HG03280 (cell line): ENCODE data around the gene TERT.
"Not testable (repeated sequence)": the region's sequence is repeated elsewhere in the genome, so short reads cannot be mapped to it uniquely, and the experiment has no call there.

Experiments used
- ATAC-seq: cut with Tn5 transposase; IDR thresholded peaks from one replicate; pipeline ENCODE4 v1.9.1; 2021; ENCODE audit warnings: mild to moderate bottlenecking, moderate library complexity; ENCODE audit not compliant: unreplicated experiment

Gene TERT

GRCh38 chr5:1297243-1297642 lies 2.4 kb upstream of the TERT start:
- ATAC-seq = no peak

GRCh38 chr5:1295650-1296037 lies 776 bp upstream of the TERT start:
- ATAC-seq = no peak

- peak; percentile 18 for ATAC-seq
These were observed 548 bp downstream of the TERT start for GRCh38 chr5:1294206-1294834.

GRCh38 chr5:1293416-1294205 lies 1.3 kb downstream of the TERT start:
- no peak for ATAC-seq

GRCh38 chr5:1292846-1293415 lies 1.9 kb downstream of the TERT start:
- ATAC-seq = no peak

- no peak for ATAC-seq
These were observed 2.7 kb downstream of the TERT start for GRCh38 chr5:1292139-1292538.

GRCh38 chr5:1291611-1292080 lies 3.2 kb downstream of the TERT start:
- no peak for ATAC-seq

GRCh38 chr5:1290956-1291355 lies 3.9 kb downstream of the TERT start:
- ATAC-seq = not testable (repeated sequence)

- not testable (repeated sequence) for ATAC-seq
These were observed 5.3 kb downstream of the TERT start for GRCh38 chr5:1289559-1289958.

GRCh38 chr5:1288439-1289335 lies 6.2 kb downstream of the TERT start:
- no peak for ATAC-seq

- no peak for ATAC-seq
These were observed 9.0 kb downstream of the TERT start for GRCh38 chr5:1285883-1286291.

GRCh38 chr5:1285141-1285540 lies 9.7 kb downstream of the TERT start:
- no peak for ATAC-seq

GRCh38 chr5:1284336-1284970 lies 10.4 kb downstream of the TERT start:
- ATAC-seq = not testable (repeated sequence)

- ATAC-seq = not testable (repeated sequence)
These were observed 11.2 kb downstream of the TERT start for GRCh38 chr5:1283729-1284041.

GRCh38 chr5:1282993-1283728 lies 11.7 kb downstream of the TERT start:
- not testable (repeated sequence) for ATAC-seq

GRCh38 chr5:1282131-1282992 lies 12.5 kb downstream of the TERT start:
- no peak for ATAC-seq

- no peak for ATAC-seq
These were observed 13.6 kb downstream of the TERT start for GRCh38 chr5:1281038-1281882.
